Testis (tissue), 3 donors: Measurements from ENCODE around the gene ERP27. TPM values are rescaled to one million over a fixed set of nuclear protein-coding genes. Genes with fewer than 3 reads are reported as not detected.

Experiments
- DNase-seq: peaks from one replicate; pipeline ENCODE4 v3.0.0-alpha.2; 2019
- H3K27ac ChIP-seq, 2 donors: fragments of 200-600 bp; sonication (generic); one replicate each; pipeline ENCODE4 v1.5.1; 2019
- H3K27me3 ChIP-seq: fragments of 200-600 bp; sonication (generic); one replicate; pipeline ENCODE4 v1.5.1; 2019
- H3K36me3 ChIP-seq: fragments of 200-600 bp; sonication (generic); one replicate; pipeline ENCODE4 v1.5.1; 2017; ENCODE audit warnings: low read depth; ENCODE audit errors: missing control alignments
- H3K4me1 ChIP-seq: fragments of 200-600 bp; sonication (generic); one replicate; pipeline ENCODE4 v1.5.1; 2019
- H3K4me3 ChIP-seq, 2 donors: fragments of 200-600 bp; sonication (generic); one replicate each; pipeline ENCODE4 v1.5.1; 2017 to 2019
- H3K9me3 ChIP-seq: fragments of 200-600 bp; sonication (generic); one replicate; pipeline ENCODE4 v1.5.1; 2017
- CTCF ChIP-seq, 3 experiments: fragments of 450-650 bp in 2 of 3; fragments of 200-600 bp in 1 of 3; sonication (generic) in 1 of 3; IDR thresholded peaks; one replicate each; pipeline ENCODE4 v1.5.1; 2016 to 2019; ENCODE audit warnings: antibody characterized with exemption in 3 of 3, mild to moderate bottlenecking in 2 of 3, moderate library complexity in 1 of 3
- POLR2A ChIP-seq: fragments of 450-650 bp; IDR thresholded peaks from one replicate; pipeline ENCODE4 v1.6.1; 2017; ENCODE audit warnings: antibody characterized with exemption, mild to moderate bottlenecking, moderate library complexity
- WGBS, 2 donors: methylation state at CpG; one replicate each; pipeline ENCODE4 v1.1.5; 2018; 5-methylcytosine and 5-hydroxymethylcytosine counted together
- intact Hi-C: fragments of 100-400 bp; cut with DNase I; formaldehyde crosslinking; loops from one replicate; pipeline ENCODE4 v1.15.1; 2023; ENCODE audit warnings: low total_unique reads
- polyA plus RNA-seq: library from polyadenylated mRNA; stranded (reverse); fragments of 350-450 nt; fragmentation: Illumina TruSeq; extraction: RNeasy Lipid Tissue Mini Kit (QIAGEN cat#74804); gene quantifications from one replicate; pipeline ENCODE4 v1.2.3, GENCODE V29; 2014; ENCODE audit warnings: low read depth, low replicate concordance; ENCODE audit not compliant: insufficient read depth
- total RNA-seq, 2 donors: library from RNA; depleted of rRNA; stranded (reverse); fragments of >200 nt; gene quantifications; one replicate each; pipeline ENCODE4 v1.2.3, GENCODE V29; 2016

The ERP27 gene
- total and polyA plus RNA-seq, 3 donors from 2014 or later: 0.12 to 0.39 (median 0.34) TPM

- Histone ChIP-seq H3K27me3 (no peaks in the 10 kb centered on the region), H3K4me1 (no peaks in the 10 kb centered on the region), H3K36me3 (no peaks in the 10 kb centered on the region), H3K27ac (no peak overlapping the region), H3K9me3 (no peaks in the 10 kb centered on the region), H3K4me3 (no peak overlapping the region)
- intact Hi-C loops: no loop called here
- WGBS, 2 donors: 78 to 84% methylated on average over 2 of the region's 2 CpGs
- no peak for DNase-seq
- TF ChIP-seq CTCF (IDR thresholded peaks at IDR 0.05): no peak
- TF ChIP-seq POLR2A: no peak
These were observed 44.7 kb upstream of the ERP27 start for GRCh38 chr12:14982991-14983390.

- Histone ChIP-seq H3K27ac (no peak overlapping the region), H3K27me3 (no peaks in the 10 kb centered on the region), H3K4me1 (no peaks in the 10 kb centered on the region), H3K36me3 (no peaks in the 10 kb centered on the region), H3K4me3 (no peak overlapping the region), H3K9me3 (no peaks in the 10 kb centered on the region)
- no peak for DNase-seq
- no peak for TF ChIP-seq POLR2A
- no peak for TF ChIP-seq CTCF (IDR thresholded peaks at IDR 0.05)
- intact Hi-C loops: no loop called here
- 87 to 93% methylated on average over 1 of the region's 1 CpG for WGBS, 2 donors
These were observed 44.2 kb upstream of the ERP27 start for GRCh38 chr12:14982562-14982961.

GRCh38 chr12:14981049-14981448, 42.7 kb upstream of the ERP27 start:
- H3K27me3 ChIP-seq: no peaks in the 10 kb centered on the region
- 76 to 80% methylated on average over 1 to 2 of the region's 2 CpGs for WGBS, 2 donors
- no peak overlapping the region for H3K27ac ChIP-seq
- TF ChIP-seq POLR2A: no peak
- no peak for TF ChIP-seq CTCF (IDR thresholded peaks at IDR 0.05)
- H3K36me3 ChIP-seq: no peaks in the 10 kb centered on the region
- DNase-seq: no peak
- no peaks in the 10 kb centered on the region for H3K9me3 ChIP-seq
- H3K4me3 ChIP-seq: no peak overlapping the region
- intact Hi-C loops: no loop called here
- no peaks in the 10 kb centered on the region for H3K4me1 ChIP-seq

GRCh38 chr12:14979468-14979867, 41.1 kb upstream of the ERP27 start:
- intact Hi-C loops: no loop called here
- DNase-seq: no peak
- Histone ChIP-seq H3K36me3 (no peaks in the 10 kb centered on the region), H3K9me3 (no peaks in the 10 kb centered on the region), H3K4me1 (no peaks in the 10 kb centered on the region), H3K27ac (no peak overlapping the region), H3K27me3 (no peaks in the 10 kb centered on the region), H3K4me3 (no peak overlapping the region)
- no peak for TF ChIP-seq CTCF (IDR thresholded peaks at IDR 0.05)
- TF ChIP-seq POLR2A: no peak

GRCh38 chr12:14976658-14977057, 38.3 kb upstream of the ERP27 start:
- H3K36me3 ChIP-seq: no peaks in the 10 kb centered on the region
- H3K27me3 ChIP-seq: no peaks in the 10 kb centered on the region
- no peaks in the 10 kb centered on the region for H3K4me1 ChIP-seq
- H3K9me3 ChIP-seq: no peaks in the 10 kb centered on the region
- TF ChIP-seq CTCF (IDR thresholded peaks at IDR 0.05) (no peak), POLR2A (no peak)
- no peak for DNase-seq
- intact Hi-C loops: no loop called here
- no peak overlapping the region for H3K4me3 ChIP-seq
- no peak overlapping the region for H3K27ac ChIP-seq
- WGBS, 2 donors: 90 to 95% methylated on average over 3 of the region's 3 CpGs
